Fibroblast of skin of abdomen (primary cell): ENCODE measurements around the gene RPS27A.
"Not testable (repeated sequence)": the region's sequence is repeated elsewhere in the genome, so short reads cannot be mapped to it uniquely, and the experiment has no call there.

Experiments used
- DNase-seq: peaks from one replicate; pipeline ENCODE4 v3.0.0-alpha.2; 2013

Gene RPS27A

GRCh38 chr2:55239656-55240222 is 7.3 kb downstream of the RPS27A start:
- no peak for DNase-seq

DNA sequence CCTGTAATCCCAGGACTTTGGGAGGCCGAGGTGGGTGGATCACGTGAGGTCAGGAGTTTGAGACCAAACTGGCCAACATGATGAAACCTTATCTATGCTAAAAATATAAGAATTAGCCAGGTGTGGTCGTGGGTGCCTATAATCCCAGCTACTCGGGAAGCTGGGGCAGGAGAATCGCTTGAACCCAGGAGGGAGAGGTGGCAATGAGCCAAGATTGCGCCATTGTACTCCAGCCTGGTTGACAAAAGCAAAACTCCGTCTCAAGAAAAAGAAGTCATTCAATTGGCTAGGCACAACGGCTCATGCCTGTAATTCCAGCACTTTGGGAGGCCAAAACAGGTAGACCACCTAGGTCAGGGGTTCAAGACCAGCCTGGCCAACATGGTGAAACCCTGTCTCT is 9.1 kb downstream of the RPS27A start:
- DNase-seq: not testable (repeated sequence)

DNA sequence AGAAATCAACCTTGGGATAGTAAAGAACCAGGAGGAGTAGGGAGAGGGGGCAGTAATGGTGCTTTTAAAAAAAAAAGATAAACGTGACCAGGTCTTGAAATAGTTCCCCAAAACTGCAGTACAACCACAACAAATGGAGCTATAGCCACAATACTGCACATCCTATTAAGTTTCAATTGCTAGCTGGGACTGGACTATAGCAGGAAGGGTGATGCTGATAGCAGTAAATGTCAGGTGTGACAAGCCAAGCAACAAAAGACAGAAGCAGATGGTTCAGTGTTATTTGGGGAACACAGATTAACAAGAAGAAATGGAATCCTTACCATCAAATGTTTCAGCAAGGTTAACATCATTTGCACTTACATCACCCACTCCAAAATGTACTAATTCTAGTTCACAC is 10.1 kb downstream of the RPS27A start:
- DNase-seq: no peak

DNA sequence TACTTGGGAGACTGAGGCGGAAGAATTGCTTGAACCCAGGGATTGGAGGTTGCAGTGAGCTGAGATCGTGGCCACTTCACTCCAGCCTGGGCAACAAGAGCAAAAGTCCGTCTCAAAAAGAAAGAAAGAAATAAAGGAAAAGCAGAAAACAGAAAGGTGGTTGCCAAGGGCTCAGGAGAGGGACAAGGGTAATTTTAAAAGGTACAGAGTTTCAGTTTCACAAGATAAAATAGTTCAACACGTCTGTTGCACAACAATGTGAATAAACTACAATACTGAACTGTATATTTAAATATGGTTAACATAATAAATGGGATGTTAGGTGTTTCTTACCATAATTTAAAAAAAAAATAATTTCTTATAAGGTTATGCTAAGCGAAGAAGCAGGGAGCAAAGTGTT is 12.9 kb downstream of the RPS27A start:
- DNase-seq: no peak

DNA sequence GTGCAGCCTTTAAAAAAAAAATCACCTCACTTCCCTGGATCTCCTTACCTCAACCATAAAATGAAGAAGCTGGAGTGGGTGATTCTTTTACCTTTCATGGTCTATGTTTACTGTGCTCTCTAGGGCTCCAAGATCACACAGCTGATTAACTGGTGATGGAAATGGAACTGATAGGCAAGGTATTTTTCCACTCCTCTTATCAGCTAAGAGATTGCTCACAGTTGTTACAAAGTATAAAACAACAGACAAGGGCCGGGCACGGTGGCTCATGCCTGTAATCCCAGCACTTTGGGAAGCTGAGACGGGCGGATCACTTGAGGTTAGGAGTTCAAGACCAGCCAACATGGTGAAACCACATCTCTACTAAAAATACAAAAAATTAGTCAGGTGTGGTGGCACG is 14.5 kb downstream of the RPS27A start:
- DNase-seq: no peak

- no peak for DNase-seq
Observed at GRCh38 chr2:55252832-55253231, 20.3 kb downstream of the RPS27A start.

DNA sequence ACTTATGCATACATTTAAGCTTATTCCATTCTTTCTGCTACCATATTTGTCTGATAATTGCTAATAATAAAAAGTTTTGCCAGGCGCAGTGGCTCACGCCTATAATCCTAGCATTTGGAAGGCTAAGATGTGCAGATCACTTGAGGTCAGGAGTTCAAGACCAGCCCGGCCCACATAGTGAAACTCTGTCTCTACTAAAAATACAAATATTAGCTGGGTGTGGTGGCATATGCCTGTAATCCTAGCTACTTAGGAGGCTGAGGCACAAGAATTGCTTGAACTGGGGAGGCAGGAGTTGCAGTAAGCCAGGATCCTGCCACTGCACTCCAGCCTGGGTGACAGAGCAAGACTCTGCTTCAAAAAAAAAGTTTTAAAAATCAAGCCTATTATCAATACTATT is 27.1 kb downstream of the RPS27A start:
- DNase-seq: not testable (repeated sequence)

- no peak for DNase-seq
Observed at GRCh38 chr2:55268288-55268906, 35.9 kb downstream of the RPS27A start.

GRCh38 chr2:55268907-55269644 is 36.6 kb downstream of the RPS27A start, which contains the start of gene MTIF2:
Gene MTIF2, minus strand, starts transcription at chr2:55269231. Its CDS starts 5,373 bp downstream, at chr2:55263858.
- peak; percentile 92 for DNase-seq

DNA sequence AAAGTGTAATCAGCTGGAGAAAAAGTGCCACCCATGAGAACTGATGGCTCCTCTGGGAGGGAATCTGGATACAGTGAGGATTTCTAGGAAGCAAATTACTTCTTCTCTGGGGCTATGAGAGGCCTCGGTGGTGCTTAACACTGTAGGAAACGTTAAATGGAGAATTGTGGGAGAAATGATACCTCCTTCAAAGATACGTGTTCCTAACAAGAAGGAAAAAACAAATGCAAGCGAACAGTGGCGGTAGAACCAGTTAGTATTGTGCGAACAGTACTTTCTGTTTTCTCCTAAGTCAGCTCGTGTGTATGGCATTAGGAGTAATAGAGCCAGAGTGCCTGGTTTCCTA is 37.1 kb downstream of the RPS27A start:
- DNase-seq: no peak

- not testable (repeated sequence) for DNase-seq
Observed at GRCh38 chr2:55274346-55274745, 41.9 kb downstream of the RPS27A start.

DNA sequence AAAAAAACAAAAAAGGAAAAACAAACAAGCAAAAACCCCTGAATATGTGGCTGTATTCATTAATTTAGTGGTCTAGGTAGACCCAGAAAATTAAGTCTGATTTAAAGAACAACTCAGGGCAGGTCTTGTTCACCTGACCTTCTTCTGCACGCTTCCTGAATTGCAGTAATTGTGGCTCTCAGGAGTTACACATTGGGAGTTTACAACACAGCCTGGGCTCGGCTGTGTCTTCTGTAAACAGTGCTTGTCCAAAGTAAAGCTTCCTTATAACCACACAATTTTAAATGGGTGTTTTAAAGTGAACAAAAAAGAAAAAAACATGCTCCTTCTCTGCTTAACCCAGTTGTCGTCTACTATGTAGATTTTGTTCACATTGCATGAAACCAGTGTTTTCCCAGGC is 44.8 kb downstream of the RPS27A start:
- no peak for DNase-seq

DNA sequence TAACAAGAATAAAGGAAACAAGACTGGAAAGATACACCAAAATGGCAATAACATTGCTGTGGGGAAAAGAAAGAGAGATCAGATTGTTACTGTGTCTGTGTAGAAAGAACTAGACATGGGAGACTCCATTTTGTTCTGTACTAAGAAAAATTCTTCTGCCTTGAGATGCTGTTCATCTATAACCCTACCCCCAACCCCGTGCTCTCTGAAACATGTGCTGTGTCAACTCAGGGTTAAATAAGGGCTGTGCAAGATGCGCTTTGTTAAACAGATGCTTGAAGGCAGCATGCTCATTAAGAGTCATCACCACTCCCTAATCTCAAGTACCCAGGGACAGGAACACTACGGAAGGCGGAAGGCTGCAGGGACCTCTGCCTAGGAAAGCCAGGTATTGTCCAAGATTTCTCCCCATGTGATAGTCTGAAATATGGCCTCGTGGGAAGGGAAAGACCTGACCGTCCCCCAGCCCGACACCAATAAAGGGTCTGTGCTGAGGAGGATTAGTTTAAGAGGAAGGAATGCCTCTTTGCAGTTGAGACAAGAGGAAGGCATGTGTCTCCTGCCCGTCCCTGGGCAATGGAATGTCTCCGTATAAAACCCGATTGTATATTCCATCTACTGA is 46.8 kb downstream of the RPS27A start:
- DNase-seq: not testable (repeated sequence)

- not testable (repeated sequence) for DNase-seq
Observed at GRCh38 chr2:55279859-55280424, 47.5 kb downstream of the RPS27A start.

DNA sequence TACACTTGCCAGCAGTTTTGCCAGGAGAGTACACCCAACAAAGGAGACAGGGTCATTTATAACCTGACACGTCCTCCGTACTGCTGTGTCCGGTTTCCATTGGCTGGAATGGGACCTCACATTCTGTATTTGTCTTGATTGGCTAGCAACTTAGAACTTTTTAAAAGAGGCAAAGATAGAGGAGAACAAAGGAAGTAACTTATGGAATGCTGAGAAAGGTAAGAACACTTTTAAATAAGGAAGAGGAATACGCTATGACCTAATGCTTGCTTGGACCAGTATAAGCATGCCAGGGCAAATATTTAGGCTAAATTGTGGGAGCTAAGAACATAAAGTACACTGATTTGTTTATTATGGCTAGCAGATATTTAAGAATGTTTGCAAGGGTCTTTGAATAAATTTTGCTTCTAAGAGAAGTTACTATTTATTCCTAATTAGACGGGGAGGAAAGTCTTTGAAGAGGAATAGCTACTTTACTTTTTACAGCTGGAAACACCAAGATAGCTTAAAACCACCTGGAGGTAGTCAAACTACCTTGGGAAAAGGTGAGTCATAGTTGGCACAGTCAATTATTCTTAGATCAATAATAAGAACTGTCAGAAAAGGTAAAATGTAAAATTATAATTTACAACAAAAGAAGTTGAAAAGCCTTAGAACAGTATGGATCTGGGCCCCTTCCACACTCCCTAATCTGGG is 48.5 kb downstream of the RPS27A start:
- DNase-seq: not testable (repeated sequence)

DNA sequence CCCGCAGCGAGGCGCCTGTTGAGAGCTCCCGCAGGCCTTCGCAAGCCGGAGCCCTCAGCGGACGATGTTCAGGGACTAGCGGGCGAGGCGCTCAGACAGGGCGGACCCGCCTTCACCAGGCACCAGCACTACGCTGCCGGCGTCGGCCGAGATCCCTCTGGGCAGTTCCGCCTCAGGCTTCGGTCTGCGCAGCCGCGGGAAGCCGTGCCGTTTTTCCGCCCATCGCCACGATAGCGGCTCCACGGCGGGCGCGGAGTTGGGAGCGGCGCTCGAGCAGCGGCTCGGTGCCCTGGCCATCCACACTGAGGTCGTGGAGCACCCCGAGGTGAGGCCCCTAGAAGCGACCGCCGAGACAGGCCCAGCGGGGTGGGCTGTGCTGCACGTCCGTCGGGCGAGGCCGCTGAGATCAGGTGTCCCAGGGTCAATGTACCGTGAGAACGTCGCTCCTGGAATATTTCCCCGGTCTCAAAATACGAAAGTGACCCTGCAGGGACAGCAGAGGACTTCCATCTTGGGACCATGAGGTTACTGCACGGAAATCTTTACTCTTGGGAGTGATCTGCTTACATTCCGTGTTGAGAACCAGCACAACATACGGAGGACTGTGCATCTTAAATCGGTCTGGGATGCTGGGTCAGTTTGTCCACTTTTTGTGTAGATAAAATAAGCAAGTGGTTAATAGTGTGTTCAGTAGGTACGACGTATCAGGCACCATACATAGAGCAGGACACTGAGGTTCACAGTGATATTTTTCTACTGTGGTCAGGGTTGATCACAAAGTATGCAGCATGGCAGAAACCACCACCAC is 49.8 kb downstream of the RPS27A start:
- DNase-seq: peak; percentile 84

DNA sequence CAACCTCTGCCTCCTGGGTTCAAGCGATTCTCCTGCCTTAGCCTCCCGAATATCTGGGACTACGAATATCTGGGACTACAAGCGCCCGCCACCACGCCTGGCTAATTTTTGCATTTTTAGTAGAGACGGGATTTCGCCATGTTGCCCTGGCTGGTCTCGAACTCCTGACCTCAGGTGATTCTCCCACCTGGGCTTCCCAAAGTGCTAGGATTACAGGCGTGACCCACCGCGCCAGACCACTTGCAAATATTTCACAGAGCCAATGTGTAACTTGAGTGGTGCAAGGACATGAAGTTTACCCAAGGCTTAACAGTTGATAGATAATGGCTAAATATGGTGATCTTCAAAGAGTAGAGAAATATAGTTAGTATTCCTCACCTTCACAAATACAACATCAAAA is 50.6 kb downstream of the RPS27A start:
- no peak for DNase-seq
